HEK293T (cell line): Measurements from ENCODE around the gene RAPGEF5.

Source experiments
- ARNT ChIP-seq: fragments of 450-650 bp; IDR thresholded peaks from 2 replicates; pipeline ENCODE4 v1.6.1; 2017; ENCODE audit warnings: mild to moderate bottlenecking
- BHLHE40 ChIP-seq: fragments of 450-650 bp; IDR thresholded peaks from 2 replicates; pipeline ENCODE4 v1.6.1; 2016; ENCODE audit warnings: mild to moderate bottlenecking, moderate library complexity, borderline replicate concordance
- FOXK2 ChIP-seq: fragments of 450-650 bp; IDR thresholded peaks from 2 replicates; pipeline ENCODE4 v1.6.1; 2016; ENCODE audit warnings: mild to moderate bottlenecking
- FOXM1 ChIP-seq: fragments of 450-650 bp; IDR thresholded peaks from 2 replicates; pipeline ENCODE4 v1.6.1; 2017; ENCODE audit warnings: mild to moderate bottlenecking, borderline replicate concordance
- L3MBTL2 ChIP-seq: fragments of 450-650 bp; conservative IDR thresholded peaks from 2 replicates; pipeline ENCODE4 v1.6.1; 2016; ENCODE audit warnings: mild to moderate bottlenecking
- NFRKB ChIP-seq: fragments of 450-650 bp; IDR thresholded peaks from 2 replicates; pipeline ENCODE4 v1.6.1; 2016; ENCODE audit warnings: mild to moderate bottlenecking, moderate library complexity
- SP1 ChIP-seq: fragments of 450-650 bp; IDR thresholded peaks from 2 replicates; pipeline ENCODE4 v1.6.1; 2017
- SUZ12 ChIP-seq: fragments of 450-650 bp; IDR thresholded peaks from 2 replicates; pipeline ENCODE4 v1.6.1; 2016; ENCODE audit warnings: mild to moderate bottlenecking

GRCh38 chr7:22361320-22361719, 4.4 kb upstream of the RAPGEF5 start:
- TF ChIP-seq SP1, result no peak
- no peak for TF ChIP-seq NFRKB
- no peak for TF ChIP-seq FOXM1
- no peak for TF ChIP-seq BHLHE40
- no peak for TF ChIP-seq FOXK2
- TF ChIP-seq SUZ12, result no peak
- TF ChIP-seq ARNT, result no peak
- TF ChIP-seq L3MBTL2, result no peak
